ENCODE data around the gene TBX5. TPM values are rescaled to one million over a fixed set of nuclear protein-coding genes. Genes with fewer than 3 reads are reported as not detected.

The TBX5 gene
- under 1 TPM in 1 of 2 donors, not detected in 1; 0.42 TPM for total RNA-seq
- polyA plus RNA-seq, result under 1 TPM in 1 of 2 donors, not detected in 1; 0.33 TPM
- long read RNA-seq, donor 1, result 0 reads
- long read RNA-seq, donor 2, partial matches to known transcripts, result 0 of 1 reads
- long read RNA-seq, donor 2, other reads (novel, unspliced or antisense), result 0 of 1 reads

DNA sequence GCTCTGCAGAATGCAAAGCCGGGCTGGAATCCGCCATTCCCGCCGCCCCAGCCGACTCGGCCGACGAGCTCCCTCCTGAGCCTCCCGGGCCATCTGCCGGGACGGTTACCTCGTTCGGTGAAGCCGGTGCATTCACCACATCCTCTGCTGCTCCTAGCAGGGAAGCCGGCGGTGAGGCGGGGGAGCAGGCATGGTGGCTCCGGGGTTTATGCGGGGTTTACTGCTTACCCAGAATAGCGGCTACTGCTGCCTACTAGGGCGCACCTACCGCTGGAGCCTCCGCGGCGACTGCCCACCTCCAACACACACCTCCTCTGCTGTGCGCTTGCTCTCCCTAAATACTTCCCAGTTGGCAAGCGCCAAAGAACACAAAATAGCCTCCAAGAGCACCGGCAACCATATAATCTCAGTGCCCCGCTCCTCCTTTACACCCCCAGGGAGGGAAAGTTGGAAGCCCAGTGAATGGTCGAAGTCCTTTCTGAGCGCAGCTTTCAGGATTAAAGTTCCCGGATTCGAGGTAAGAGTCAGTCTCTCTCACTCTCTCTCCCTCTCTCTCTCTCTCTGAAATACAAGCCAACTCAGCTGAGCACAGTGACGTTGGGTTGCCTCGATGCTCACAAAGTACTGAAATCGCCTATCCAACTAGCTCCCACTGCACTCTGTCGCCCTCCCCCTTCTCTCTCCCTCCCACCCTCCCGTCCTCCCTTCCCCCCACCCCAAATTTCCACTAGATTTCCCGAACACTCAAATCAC lies at the start of gene TBX5:
Gene TBX5, minus strand, starts transcription at position 626 of the 753 bp plus-strand sequence. CDS start 2,246 bp downstream, outside the sequence.
- DNase-seq (no peak), ATAC-seq (ENCODE audit: low FRiP score) (no peak)
- no peaks in the 10 kb centered on the region for H3K36me3 ChIP-seq (ENCODE audit: control insufficient read depth in 1 of 2, insufficient read depth in 2 of 2, low read length in 1 of 2)

DNA sequence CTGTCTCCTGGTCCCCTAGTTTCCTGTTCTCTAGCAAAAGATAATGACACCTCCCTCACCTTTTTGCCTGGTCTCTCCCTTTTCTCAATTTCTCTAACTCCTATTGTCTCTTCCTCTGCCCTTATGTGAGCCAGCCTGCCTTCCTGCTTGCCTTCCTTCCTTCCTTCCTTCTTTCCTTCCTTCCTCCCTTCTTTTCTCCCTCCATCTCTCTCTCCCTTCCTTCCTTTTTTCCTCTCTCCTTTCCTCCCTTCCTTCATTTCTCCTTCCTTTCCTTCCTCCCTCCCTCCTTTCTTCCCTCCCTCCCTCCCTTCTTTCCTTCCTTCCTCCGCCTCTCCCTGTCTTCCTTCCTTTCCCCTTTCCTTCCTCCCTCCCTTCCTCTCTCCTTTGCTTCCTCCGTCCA lies 45.7 kb upstream of the TBX5 start:
- Histone ChIP-seq H3K4me3 (ENCODE audit: low read length in 2 of 2) (no peak overlapping the region), H3K9me3 (ENCODE audit: control insufficient read depth, low read length) (no peaks in the 10 kb centered on the region), H3K4me1 (ENCODE audit: control insufficient read depth in 1 of 2, insufficient read depth in 2 of 2, low read length in 2 of 2) (no peaks in the 10 kb centered on the region), H3K27me3 (ENCODE audit: control insufficient read depth in 1 of 2, insufficient read depth in 2 of 2, low read length in 1 of 2) (peaks cover 0 to 2% of the 10 kb centered on the region in 2 donors), H3K27ac (ENCODE audit: low read depth in 1 of 2, low read length in 2 of 2) (no peak overlapping the region), H3K36me3 (ENCODE audit: control insufficient read depth in 1 of 2, insufficient read depth in 2 of 2, low read length in 1 of 2) (no peaks in the 10 kb centered on the region)
- DNase-seq (no peak), ATAC-seq (ENCODE audit: low FRiP score) (no peak)
- intact Hi-C loops (cut with DNase I), result no loop called here
- WGBS, 2 donors, result 25 to 41% methylated on average over 2 of the region's 2 CpGs

More for the DNA sequence above, at the start of gene TBX5:
- H3K27me3 ChIP-seq (ENCODE audit: control insufficient read depth in 1 of 2, insufficient read depth in 2 of 2, low read length in 1 of 2), result peaks cover 0 to 2% of the 10 kb centered on the region in 2 donors
- H3K4me3 ChIP-seq (ENCODE audit: low read length in 2 of 2), result peak within 1 kb of the TSS in 1 of 2 donors; percentile 21
- H3K9me3 ChIP-seq (ENCODE audit: control insufficient read depth, low read length), result no peaks in the 10 kb centered on the region
- intact Hi-C loops (cut with DNase I), result loop anchor here in 1 of 2 donors (10.0 kb wide), 1 partner anchor 241 kb away; no protein-coding TSS in a partner anchor
- no peak within 1 kb of the TSS for H3K27ac ChIP-seq (ENCODE audit: low read depth in 1 of 2, low read length in 2 of 2)
- 2% methylated on average over 39 of the region's 39 CpGs for WGBS, 2 donors
- no peaks in the 10 kb centered on the region for H3K4me1 ChIP-seq (ENCODE audit: control insufficient read depth in 1 of 2, insufficient read depth in 2 of 2, low read length in 2 of 2)

DNA sequence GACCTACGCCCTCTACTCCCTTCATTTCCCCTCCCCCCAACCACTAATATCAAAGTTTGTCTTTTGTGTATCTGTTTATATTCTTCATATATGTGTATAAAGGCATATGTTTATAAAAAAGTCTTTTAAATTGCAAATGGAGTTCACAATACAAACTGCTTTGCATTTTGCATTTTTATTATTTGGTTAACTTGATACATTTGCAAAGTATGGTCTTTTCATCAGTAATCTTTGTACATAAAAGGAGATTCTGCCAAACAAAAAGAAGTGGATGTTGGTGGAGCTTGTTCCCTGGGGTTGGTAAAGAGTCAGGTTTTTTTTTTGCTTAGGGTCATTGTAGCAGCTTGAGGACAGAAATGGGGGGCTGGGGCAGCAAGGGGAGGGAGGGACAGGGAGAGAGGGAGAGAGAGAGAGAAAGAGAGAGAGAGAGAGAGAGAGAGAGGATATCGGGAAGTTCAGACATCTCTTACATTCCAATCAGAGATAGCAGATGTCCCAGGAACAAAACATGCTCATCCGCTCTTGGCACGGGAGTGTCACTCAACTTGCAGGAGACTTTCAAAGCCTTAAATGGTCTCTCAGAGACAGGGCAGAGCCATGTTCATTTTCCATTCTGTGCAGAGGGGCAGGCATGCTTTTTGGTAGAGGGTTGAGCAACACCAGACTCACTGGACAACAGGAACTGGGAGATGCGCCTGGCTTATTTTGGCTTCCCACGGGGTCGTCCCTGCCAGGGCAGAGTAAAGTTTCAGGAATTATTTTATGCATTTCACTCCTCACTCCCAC lies 44.8 kb upstream of the TBX5 start:
- intact Hi-C loops (cut with DNase I), result no loop called here
- WGBS, 2 donors, result 3 to 8% methylated on average over 7 of the region's 7 CpGs
- ATAC-seq (ENCODE audit: low FRiP score), result no peak
- no peak for DNase-seq
- Histone ChIP-seq H3K36me3 (ENCODE audit: control insufficient read depth in 1 of 2, insufficient read depth in 2 of 2, low read length in 1 of 2) (no peaks in the 10 kb centered on the region), H3K27me3 (ENCODE audit: control insufficient read depth in 1 of 2, insufficient read depth in 2 of 2, low read length in 1 of 2) (peaks cover 0 to 2% of the 10 kb centered on the region in 2 donors), H3K4me1 (ENCODE audit: control insufficient read depth in 1 of 2, insufficient read depth in 2 of 2, low read length in 2 of 2) (no peaks in the 10 kb centered on the region), H3K27ac (ENCODE audit: low read depth in 1 of 2, low read length in 2 of 2) (no peak overlapping the region), H3K4me3 (ENCODE audit: low read length in 2 of 2) (no peak overlapping the region), H3K9me3 (ENCODE audit: control insufficient read depth, low read length) (no peaks in the 10 kb centered on the region)

DNA sequence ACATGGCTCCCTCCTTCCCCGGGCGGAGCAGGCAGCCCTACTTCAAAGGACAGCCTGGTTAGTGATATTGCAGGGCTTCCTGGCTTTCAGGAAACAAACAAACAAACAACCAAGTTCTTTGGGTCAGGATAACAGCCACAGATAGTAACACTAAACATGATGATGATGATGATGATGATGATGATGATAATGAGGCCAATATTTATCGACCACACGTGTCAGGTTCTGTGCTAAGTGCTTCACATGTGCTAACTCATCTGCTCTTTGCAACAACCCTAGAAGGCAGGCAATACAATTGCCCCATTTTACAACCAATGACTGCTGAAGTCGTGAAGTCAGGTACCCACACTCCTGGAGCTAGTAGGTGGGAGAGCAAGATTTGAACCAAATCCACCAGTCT lies 44.1 kb upstream of the TBX5 start:
- Histone ChIP-seq H3K27ac (ENCODE audit: low read depth in 1 of 2, low read length in 2 of 2) (no peak overlapping the region), H3K9me3 (ENCODE audit: control insufficient read depth, low read length) (no peaks in the 10 kb centered on the region), H3K36me3 (ENCODE audit: control insufficient read depth in 1 of 2, insufficient read depth in 2 of 2, low read length in 1 of 2) (no peaks in the 10 kb centered on the region), H3K4me3 (ENCODE audit: low read length in 2 of 2) (no peak overlapping the region), H3K27me3 (ENCODE audit: control insufficient read depth in 1 of 2, insufficient read depth in 2 of 2, low read length in 1 of 2) (peaks cover 0 to under 1% of the 10 kb centered on the region in 2 donors), H3K4me1 (ENCODE audit: control insufficient read depth in 1 of 2, insufficient read depth in 2 of 2, low read length in 2 of 2) (no peaks in the 10 kb centered on the region)
- DNase-seq (no peak), ATAC-seq (ENCODE audit: low FRiP score) (no peak)
- 3 to 14% methylated on average over 5 of the region's 5 CpGs for WGBS, 2 donors
- intact Hi-C loops (cut with DNase I), result no loop called here

DNA sequence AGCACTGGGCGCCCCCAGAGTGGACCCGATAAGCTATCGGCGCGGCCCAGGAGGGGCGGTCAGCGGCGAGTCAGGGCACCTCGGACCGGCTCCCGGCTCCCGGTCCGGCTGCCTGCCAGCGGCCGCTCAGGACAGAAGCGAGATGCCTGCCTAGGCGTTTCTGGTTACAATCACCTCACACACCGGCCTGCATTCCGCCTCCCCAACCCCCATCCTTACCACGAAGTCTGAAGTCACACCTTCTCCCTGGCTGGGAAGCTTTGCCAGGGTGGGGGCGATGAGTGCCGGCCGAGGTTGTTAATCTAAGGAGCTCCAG lies 42.6 kb upstream of the TBX5 start:
- no peaks in the 10 kb centered on the region for H3K9me3 ChIP-seq (ENCODE audit: control insufficient read depth, low read length)
- H3K4me1 ChIP-seq (ENCODE audit: control insufficient read depth in 1 of 2, insufficient read depth in 2 of 2, low read length in 2 of 2), result no peaks in the 10 kb centered on the region
- 3% methylated on average over 18 to 23 of the region's 23 CpGs for WGBS, 2 donors
- DNase-seq (no peak), ATAC-seq (ENCODE audit: low FRiP score) (no peak)
- no peaks in the 10 kb centered on the region for H3K36me3 ChIP-seq (ENCODE audit: control insufficient read depth in 1 of 2, insufficient read depth in 2 of 2, low read length in 1 of 2)
- no peak overlapping the region for H3K27ac ChIP-seq (ENCODE audit: low read depth in 1 of 2, low read length in 2 of 2)
- intact Hi-C loops (cut with DNase I), result no loop called here
- no peaks in the 10 kb centered on the region for H3K27me3 ChIP-seq (ENCODE audit: control insufficient read depth in 1 of 2, insufficient read depth in 2 of 2, low read length in 1 of 2)
- no peak overlapping the region for H3K4me3 ChIP-seq (ENCODE audit: low read length in 2 of 2)

DNA sequence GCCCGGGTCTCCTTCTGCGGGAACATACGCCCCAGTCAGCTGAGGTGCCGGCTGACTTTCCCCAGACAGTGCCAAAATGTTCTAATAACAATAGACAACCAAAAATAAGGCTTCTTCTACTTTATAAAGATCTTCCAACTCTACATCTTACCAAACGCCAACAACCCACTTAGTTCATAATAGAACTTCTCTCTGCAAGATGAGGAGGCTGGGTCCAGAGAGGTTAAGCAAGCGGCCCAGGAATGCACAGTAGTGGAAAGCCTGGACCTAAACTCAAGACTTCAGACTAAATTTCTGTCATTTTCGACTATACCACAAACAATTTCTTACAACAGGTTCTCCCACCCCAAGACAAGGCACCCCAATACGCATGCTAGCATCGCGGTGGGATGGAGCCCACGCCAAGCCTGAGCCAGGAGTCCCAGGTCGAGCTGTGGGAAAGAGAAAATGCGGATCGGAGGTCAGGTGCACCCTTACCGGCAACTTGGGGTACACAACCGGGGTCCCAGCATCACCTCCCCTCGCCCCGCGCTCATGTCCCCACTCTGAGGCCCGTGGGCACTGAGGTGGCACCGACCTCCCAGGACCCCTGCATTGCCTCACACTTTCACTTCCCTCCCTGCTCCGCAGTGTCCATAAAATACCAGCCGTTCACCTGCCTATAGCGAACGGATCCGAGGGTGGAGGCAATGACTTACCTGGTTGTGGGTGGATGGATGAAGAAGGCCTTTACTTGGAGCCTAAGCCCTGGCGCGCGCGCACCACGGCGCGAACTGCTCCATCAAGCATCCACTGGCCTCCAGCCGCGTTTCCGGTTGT lies 42.1 kb upstream of the TBX5 start:
- no peaks in the 10 kb centered on the region for H3K4me1 ChIP-seq (ENCODE audit: control insufficient read depth in 1 of 2, insufficient read depth in 2 of 2, low read length in 2 of 2)
- DNase-seq, result no peak
- no peak overlapping the region for H3K27ac ChIP-seq (ENCODE audit: low read depth in 1 of 2, low read length in 2 of 2)
- intact Hi-C loops (cut with DNase I), result no loop called here
- ATAC-seq (ENCODE audit: low FRiP score), result no peak
- no peaks in the 10 kb centered on the region for H3K27me3 ChIP-seq (ENCODE audit: control insufficient read depth in 1 of 2, insufficient read depth in 2 of 2, low read length in 1 of 2)
- no peak overlapping the region for H3K4me3 ChIP-seq (ENCODE audit: low read length in 2 of 2)
- WGBS, 2 donors, result 3 to 4% methylated on average over 36 of the region's 36 CpGs
- no peaks in the 10 kb centered on the region for H3K9me3 ChIP-seq (ENCODE audit: control insufficient read depth, low read length)
- H3K36me3 ChIP-seq (ENCODE audit: control insufficient read depth in 1 of 2, insufficient read depth in 2 of 2, low read length in 1 of 2), result no peaks in the 10 kb centered on the region

DNA sequence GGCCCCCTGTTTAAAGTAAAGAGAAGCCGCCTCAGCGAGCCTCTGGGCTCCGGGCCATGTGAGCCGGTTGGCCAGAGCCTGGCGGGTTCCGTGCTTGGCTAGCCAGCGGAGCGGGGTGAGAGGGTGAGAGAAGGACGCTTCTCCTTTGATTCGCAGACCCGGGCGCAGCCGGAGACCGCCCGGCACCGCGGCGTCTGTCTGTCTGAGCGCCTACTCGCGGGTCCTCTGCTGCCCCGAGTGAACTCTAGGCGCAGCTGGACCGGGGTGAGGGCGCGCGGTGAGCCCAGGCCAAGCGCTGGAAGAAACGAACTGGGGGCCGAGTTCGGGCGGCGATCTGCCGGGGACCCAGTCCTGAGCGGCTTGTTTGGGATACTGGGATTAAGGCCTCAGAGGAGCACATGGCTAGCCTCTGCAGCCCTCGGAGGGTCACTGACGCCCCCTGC lies 41.4 kb upstream of the TBX5 start:
- Histone ChIP-seq H3K27ac (ENCODE audit: low read depth in 1 of 2, low read length in 2 of 2) (no peak overlapping the region), H3K4me1 (ENCODE audit: control insufficient read depth in 1 of 2, insufficient read depth in 2 of 2, low read length in 2 of 2) (no peaks in the 10 kb centered on the region), H3K36me3 (ENCODE audit: control insufficient read depth in 1 of 2, insufficient read depth in 2 of 2, low read length in 1 of 2) (no peaks in the 10 kb centered on the region), H3K27me3 (ENCODE audit: control insufficient read depth in 1 of 2, insufficient read depth in 2 of 2, low read length in 1 of 2) (no peaks in the 10 kb centered on the region), H3K9me3 (ENCODE audit: control insufficient read depth, low read length) (no peaks in the 10 kb centered on the region), H3K4me3 (ENCODE audit: low read length in 2 of 2) (no peak overlapping the region)
- whole genome bisulfite sequencing, 2 donors, result 1 to 2% methylated on average over 36 to 37 of the region's 37 CpGs
- no peak for DNase-seq
- intact Hi-C loops (cut with DNase I), result no loop called here
- no peak for ATAC-seq (ENCODE audit: low FRiP score)

All from aorta (tissue), 5 donors.